ENCODE measurements around the gene RFX2.

The RFX2 gene

GRCh38 chr19:5957170-5957569, 153.1 kb downstream of the RFX2 start:
- TF ChIP-seq TSHZ2 (CRISPR knock-in tag; IDR thresholded peaks at IDR 0.05), result no peak
- TF ChIP-seq PPARA (CRISPR knock-in tag; IDR thresholded peaks at IDR 0.05; ENCODE audit: borderline replicate concordance), result no peak
- no peak for TF ChIP-seq ZNF70 (CRISPR knock-in tag; IDR thresholded peaks at IDR 0.05)
- no peak for TF ChIP-seq OSR1 (CRISPR knock-in tag; IDR thresholded peaks at IDR 0.05)
- no peak for TF ChIP-seq ZNF8 (CRISPR knock-in tag; IDR thresholded peaks at IDR 0.05)
- no peak for TF ChIP-seq TCF4 (CRISPR knock-in tag; IDR thresholded peaks at IDR 0.05; ENCODE audit: borderline replicate concordance)
- no peak for TF ChIP-seq ZC3H10 (CRISPR knock-in tag; IDR thresholded peaks at IDR 0.05)
- TF ChIP-seq RARB (CRISPR knock-in tag; IDR thresholded peaks at IDR 0.05), result no peak
- TF ChIP-seq CSRNP3 (CRISPR knock-in tag; IDR thresholded peaks at IDR 0.05), result no peak
- ATAC-seq, result no peak

GRCh38 chr19:5956728-5957127, 153.6 kb downstream of the RFX2 start:
- no peak for TF ChIP-seq ZFP3 (CRISPR knock-in tag; IDR thresholded peaks at IDR 0.05)
- no peak for ATAC-seq

- TF ChIP-seq ZNF565 (CRISPR knock-in tag; conservative IDR thresholded peaks at IDR 0.05; ENCODE audit: low read depth) (no peak), ARNTL (CRISPR knock-in tag; IDR thresholded peaks at IDR 0.05; ENCODE audit: borderline replicate concordance, low read depth) (no peak), BACH2 (CRISPR knock-in tag; IDR thresholded peaks at IDR 0.05; ENCODE audit: borderline replicate concordance) (no peak)
- no peak for ATAC-seq
These were observed 154.0 kb downstream of the RFX2 start for GRCh38 chr19:5956323-5956722.

- no peak for ATAC-seq
- TF ChIP-seq CSDC2 (CRISPR knock-in tag; IDR thresholded peaks at IDR 0.05) (no peak), ARNTL (CRISPR knock-in tag; IDR thresholded peaks at IDR 0.05; ENCODE audit: borderline replicate concordance, low read depth) (no peak), OSR1 (CRISPR knock-in tag; IDR thresholded peaks at IDR 0.05) (no peak), SNAI2 (CRISPR knock-in tag; IDR thresholded peaks at IDR 0.05) (no peak), PATZ1 (CRISPR knock-in tag; IDR thresholded peaks at IDR 0.05; ENCODE audit: borderline replicate concordance) (no peak), CSRNP3 (CRISPR knock-in tag; IDR thresholded peaks at IDR 0.05) (no peak), ZNF8 (CRISPR knock-in tag; IDR thresholded peaks at IDR 0.05) (no peak), BACH2 (CRISPR knock-in tag; IDR thresholded peaks at IDR 0.05; ENCODE audit: borderline replicate concordance) (no peak), PPARA (CRISPR knock-in tag; IDR thresholded peaks at IDR 0.05; ENCODE audit: borderline replicate concordance) (no peak), POU6F1 (CRISPR knock-in tag; IDR thresholded peaks at IDR 0.05; ENCODE audit: borderline replicate concordance, low read depth) (no peak), TOX (CRISPR knock-in tag; IDR thresholded peaks at IDR 0.05; ENCODE audit: borderline replicate concordance) (no peak), ZNF70 (CRISPR knock-in tag; IDR thresholded peaks at IDR 0.05) (no peak), ZC3H10 (CRISPR knock-in tag; IDR thresholded peaks at IDR 0.05) (no peak), TCF4 (CRISPR knock-in tag; IDR thresholded peaks at IDR 0.05; ENCODE audit: borderline replicate concordance) (no peak), CREB5 (CRISPR knock-in tag; IDR thresholded peaks at IDR 0.05; ENCODE audit: low read depth) (no peak), GLIS3 (CRISPR knock-in tag; IDR thresholded peaks at IDR 0.05) (no peak), ESRRG (CRISPR knock-in tag; IDR thresholded peaks at IDR 0.05) (no peak), ZFP30 (CRISPR knock-in tag; IDR thresholded peaks at IDR 0.05) (no peak)
These were observed 154.7 kb downstream of the RFX2 start for GRCh38 chr19:5955636-5955935.
